Liver (tissue), 3 donors: ENCODE data around the gene LOC128125822.
A peak's percentile ranks its signal among the peaks of the same experiment; 100 is the strongest.

ENCODE experiments used
- ATF3 ChIP-seq: IDR thresholded peaks from 2 replicates; pipeline ENCODE4 v1.6.1; 2016; ENCODE audit warnings: antibody characterized with exemption
- CTCF ChIP-seq: fragments of 150-350 bp; IDR thresholded peaks from 2 replicates; pipeline ENCODE4 v1.5.1; 2017; ENCODE audit warnings: improper control_type of control experiment, low read depth, low read length; ENCODE audit not compliant: missing input control
- EGR1 ChIP-seq, 2 donors: IDR thresholded peaks; 2 replicates each; pipeline ENCODE4 v1.6.1; 2016 to 2018; ENCODE audit warnings: antibody characterized with exemption in 2 of 2, low read depth in 2 of 2
- HNF4A ChIP-seq, 2 donors: conservative IDR thresholded peaks; 2 replicates each; pipeline ENCODE4 v1.6.1; 2016; ENCODE audit warnings: antibody characterized with exemption in 2 of 2, mild to moderate bottlenecking in 2 of 2
- HNF4G ChIP-seq: IDR thresholded peaks from 2 replicates; pipeline ENCODE4 v1.6.1; 2016; ENCODE audit warnings: antibody characterized with exemption
- JUND ChIP-seq, 2 donors: IDR thresholded peaks; 2 replicates each; pipeline ENCODE4 v1.6.1; 2016; ENCODE audit warnings: antibody characterized with exemption in 2 of 2
- MAX ChIP-seq: IDR thresholded peaks from 2 replicates; pipeline ENCODE4 v1.6.1; 2016; ENCODE audit warnings: antibody characterized with exemption
- RAD21 ChIP-seq, 2 donors: IDR thresholded peaks; 2 replicates each; pipeline ENCODE4 v1.6.1; 2016; ENCODE audit warnings: antibody characterized with exemption in 2 of 2, mild to moderate bottlenecking in 2 of 2
- RXRA ChIP-seq, 2 donors: IDR thresholded peaks; 2 replicates each; pipeline ENCODE4 v1.6.1; 2017 to 2018; ENCODE audit warnings: antibody characterized with exemption in 2 of 2, mild to moderate bottlenecking in 1 of 2
- TAF1 ChIP-seq: conservative IDR thresholded peaks from 2 replicates; pipeline ENCODE4 v1.6.1; 2016; ENCODE audit warnings: antibody characterized with exemption, mild to moderate bottlenecking
- YY1 ChIP-seq: IDR thresholded peaks from 2 replicates; pipeline ENCODE4 v1.6.1; 2016; ENCODE audit warnings: antibody characterized with exemption, mild to moderate bottlenecking
- ZBTB33 ChIP-seq: IDR thresholded peaks from 2 replicates; pipeline ENCODE4 v1.6.1; 2016; ENCODE audit warnings: antibody characterized with exemption
- donor health status: healthy.
- donor health status: healthy.

GRCh38 chr6:63573899-63574553 lies 1.7 kb downstream of the LOC128125822 start:
- no peak for TF ChIP-seq YY1
- TF ChIP-seq CTCF, result peak; percentile 57
- TF ChIP-seq RXRA (IDR thresholded peaks at IDR 0.05), result peak in 1 of 2 donors; percentile 21
- TF ChIP-seq ATF3, result no peak
- TF ChIP-seq RAD21 (IDR thresholded peaks at IDR 0.05), result peak; percentile 47 to 64
- no peak for TF ChIP-seq HNF4G
- no peak for TF ChIP-seq ZBTB33
- no peak for TF ChIP-seq EGR1 (IDR thresholded peaks at IDR 0.05; ENCODE audit: low read depth in 2 of 2)
- TF ChIP-seq MAX, result no peak
- no peak for TF ChIP-seq HNF4A (conservative IDR thresholded peaks at IDR 0.05)
- TF ChIP-seq JUND (IDR thresholded peaks at IDR 0.05), result peak in 1 of 2 donors; percentile 37
- TF ChIP-seq TAF1, result peak; percentile 77
